Lower leg skin (tissue), 4 donors: ENCODE measurements around the gene CHST15. TPM values are rescaled to one million over a fixed set of nuclear protein-coding genes. Genes with fewer than 3 reads are reported as not detected.

Experiments
- DNase-seq, 2 donors: peaks; one replicate each; pipeline ENCODE4 v3.0.0-alpha.2; 2019; ENCODE audit warnings: low spot score in 2 of 2
- H3K4me3 ChIP-seq: fragments of 200-600 bp; sonication (generic); 2 replicates; pipeline ENCODE4 v1.5.1; 2017; ENCODE audit warnings: mild to moderate bottlenecking, low read depth; ENCODE audit not compliant: poor library complexity, severe bottlenecking
- POLR2A ChIP-seq, 2 donors: fragments of 450-650 bp; IDR thresholded peaks; one replicate each; pipeline ENCODE4 v1.6.1; 2016 to 2017; ENCODE audit warnings: antibody characterized with exemption in 2 of 2, mild to moderate bottlenecking in 1 of 2, moderate library complexity in 1 of 2
- WGBS, 2 donors: methylation state at CpG; one replicate each; pipeline ENCODE4 v1.1.5; 2018; 5-methylcytosine and 5-hydroxymethylcytosine counted together
- intact Hi-C: fragments of 100-400 bp; cut with DNase I; formaldehyde crosslinking; loops from one replicate; pipeline ENCODE4 v1.15.0; 2023; ENCODE audit warnings: low total_unique reads
- total RNA-seq, 4 donors: library from RNA; depleted of rRNA; stranded (reverse); fragments of >200 nt; gene quantifications; one replicate each; pipeline ENCODE4 v1.1.0, GENCODE V29; 2016
- TF ChIP-seq, protein P1 (sequence below), 3 donors: fragments of 450-650 bp; IDR thresholded peaks; one replicate each; pipeline ENCODE4 v1.5.1; 2016; ENCODE audit warnings: antibody characterized with exemption in 3 of 3, mild to moderate bottlenecking in 3 of 3, moderate library complexity in 2 of 3

CHST15 gene
- total RNA-seq, 4 donors from 2014 or later: 17.6 to 29.8 (median 19.4) TPM

DNA sequence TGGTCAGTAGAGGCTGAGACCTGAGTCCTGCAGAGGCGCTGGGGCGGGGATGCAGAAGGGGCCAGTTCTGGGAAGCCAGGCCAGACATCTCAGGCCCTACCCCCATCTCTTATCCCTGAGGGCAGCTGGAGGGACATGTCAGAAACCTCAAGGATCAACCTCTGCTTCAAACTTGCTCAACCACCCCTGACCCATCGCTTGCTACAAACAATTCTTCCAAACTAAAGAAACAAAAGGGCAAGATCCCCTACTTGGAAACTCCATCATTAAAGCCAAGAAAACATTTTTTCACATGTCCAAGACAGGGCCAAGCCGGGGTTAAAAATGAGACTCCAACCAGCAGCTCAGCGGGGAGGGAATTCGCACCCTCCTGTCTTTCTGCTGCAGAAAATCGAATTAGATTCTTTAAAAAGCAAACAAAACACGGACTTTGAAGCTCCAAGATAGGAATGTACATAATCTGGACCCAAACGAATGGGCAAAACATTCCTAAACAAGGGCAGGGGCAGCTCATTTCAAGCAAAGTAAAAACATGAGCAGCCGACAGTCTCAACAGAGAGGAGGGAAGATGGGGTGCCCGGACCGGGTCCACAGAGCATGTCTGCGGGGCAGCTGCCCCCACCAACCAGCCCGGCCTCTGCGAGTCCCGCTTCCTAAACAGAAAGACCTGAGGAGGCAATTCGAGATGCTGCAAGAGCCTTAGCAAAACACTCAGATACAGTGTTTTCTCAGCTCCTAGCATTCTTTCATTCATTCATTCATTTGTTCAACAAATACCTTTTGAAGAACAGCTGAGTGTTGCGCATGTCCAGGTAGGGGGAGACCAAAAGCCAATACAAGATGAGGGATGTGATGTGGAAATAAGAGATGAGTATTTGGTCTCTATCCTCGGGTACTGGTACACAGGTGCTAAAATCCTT lies 44.8 kb downstream of the CHST15 start:
- 86 to 87% methylated on average over 19 of the region's 19 CpGs for WGBS, 2 donors
- DNase-seq: no peak
- H3K4me3 ChIP-seq: no peak overlapping the region
- no peak for TF ChIP-seq POLR2A (IDR thresholded peaks at IDR 0.05)
- intact Hi-C loops: loop anchor here (2.0 to 5.0 kb wide), 2 partner anchors 44 to 1519 kb away; no protein-coding TSS in a partner anchor

DNA sequence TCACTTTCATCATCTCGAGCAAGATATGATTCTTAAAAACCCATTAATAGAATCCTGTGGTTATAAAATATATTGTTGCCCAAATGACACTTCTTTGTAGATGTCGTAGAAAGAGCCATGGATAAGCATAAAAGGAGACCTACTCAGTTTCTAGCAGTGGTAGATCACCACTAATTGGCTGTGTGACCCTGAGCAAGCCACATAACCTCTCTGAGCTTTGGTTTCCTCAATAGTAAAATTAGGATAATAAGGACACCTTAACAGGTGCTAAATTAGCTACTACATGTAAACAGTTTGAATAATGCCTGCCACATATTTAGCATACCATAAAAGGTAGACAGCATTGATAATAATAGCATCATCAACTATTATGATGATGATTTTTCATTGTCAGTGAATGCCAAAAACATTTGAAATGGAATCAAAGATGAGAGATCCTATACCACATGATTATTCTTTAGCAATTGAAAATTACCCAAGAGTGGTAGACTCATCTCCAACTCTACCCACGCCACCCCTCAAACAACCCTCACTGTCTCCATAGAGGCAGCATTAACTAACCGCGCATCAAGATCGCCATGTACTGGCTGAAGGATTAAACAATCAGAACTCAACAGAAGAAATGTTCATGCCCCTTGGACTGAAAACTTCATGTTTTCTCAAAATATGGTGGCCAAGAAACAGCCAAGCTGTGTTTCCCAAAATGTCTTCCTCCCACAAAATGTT lies 45.8 kb downstream of the CHST15 start:
- TF ChIP-seq POLR2A (IDR thresholded peaks at IDR 0.05): no peak
- TF ChIP-seq, protein P1, sequence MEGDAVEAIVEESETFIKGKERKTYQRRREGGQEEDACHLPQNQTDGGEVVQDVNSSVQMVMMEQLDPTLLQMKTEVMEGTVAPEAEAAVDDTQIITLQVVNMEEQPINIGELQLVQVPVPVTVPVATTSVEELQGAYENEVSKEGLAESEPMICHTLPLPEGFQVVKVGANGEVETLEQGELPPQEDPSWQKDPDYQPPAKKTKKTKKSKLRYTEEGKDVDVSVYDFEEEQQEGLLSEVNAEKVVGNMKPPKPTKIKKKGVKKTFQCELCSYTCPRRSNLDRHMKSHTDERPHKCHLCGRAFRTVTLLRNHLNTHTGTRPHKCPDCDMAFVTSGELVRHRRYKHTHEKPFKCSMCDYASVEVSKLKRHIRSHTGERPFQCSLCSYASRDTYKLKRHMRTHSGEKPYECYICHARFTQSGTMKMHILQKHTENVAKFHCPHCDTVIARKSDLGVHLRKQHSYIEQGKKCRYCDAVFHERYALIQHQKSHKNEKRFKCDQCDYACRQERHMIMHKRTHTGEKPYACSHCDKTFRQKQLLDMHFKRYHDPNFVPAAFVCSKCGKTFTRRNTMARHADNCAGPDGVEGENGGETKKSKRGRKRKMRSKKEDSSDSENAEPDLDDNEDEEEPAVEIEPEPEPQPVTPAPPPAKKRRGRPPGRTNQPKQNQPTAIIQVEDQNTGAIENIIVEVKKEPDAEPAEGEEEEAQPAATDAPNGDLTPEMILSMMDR (IDR thresholded peaks at IDR 0.05): no peak
- 93 to 96% methylated on average over 6 of the region's 6 CpGs for WGBS, 2 donors
- H3K4me3 ChIP-seq: no peak overlapping the region
- DNase-seq: no peak
- intact Hi-C loops: loop anchor here (2.0 to 5.0 kb wide), 2 partner anchors 43 to 1520 kb away; no protein-coding TSS in a partner anchor

DNA sequence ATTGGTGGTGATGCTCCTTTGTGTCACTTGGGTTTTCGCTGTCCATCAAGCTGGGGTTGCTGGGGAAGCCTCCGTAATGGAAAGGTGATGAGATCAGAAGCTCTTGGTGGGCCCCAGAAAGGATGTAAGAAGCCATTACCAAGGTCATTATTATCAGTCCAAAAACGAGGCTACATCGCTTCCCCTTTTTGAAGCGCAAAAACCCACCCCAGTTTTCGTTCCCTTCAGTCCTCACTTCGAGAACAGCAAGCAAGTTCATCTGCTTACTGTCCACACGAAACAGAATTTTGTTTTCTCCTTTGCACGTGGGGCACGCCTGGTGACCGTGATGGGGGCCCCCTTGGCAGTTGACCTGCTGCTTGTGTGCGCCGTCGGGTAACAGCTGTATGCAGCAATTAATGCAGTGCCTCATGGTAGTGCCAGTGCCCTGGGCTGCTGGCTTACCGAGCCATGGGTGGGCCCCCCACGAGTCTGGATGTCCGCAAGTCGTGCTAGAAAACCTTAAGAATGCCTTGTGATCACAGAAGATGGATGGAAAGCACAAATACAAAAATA lies 47.5 kb downstream of the CHST15 start:
- no peak overlapping the region for H3K4me3 ChIP-seq
- no peak for DNase-seq
- TF ChIP-seq POLR2A (IDR thresholded peaks at IDR 0.05): no peak
- TF ChIP-seq, protein P1 (IDR thresholded peaks at IDR 0.05): no peak
- intact Hi-C loops: loop anchor here (5.0 kb wide), 1 partner anchor 1521 kb away; no protein-coding TSS in a partner anchor
- 89 to 92% methylated on average over 18 of the region's 18 CpGs for WGBS, 2 donors

DNA sequence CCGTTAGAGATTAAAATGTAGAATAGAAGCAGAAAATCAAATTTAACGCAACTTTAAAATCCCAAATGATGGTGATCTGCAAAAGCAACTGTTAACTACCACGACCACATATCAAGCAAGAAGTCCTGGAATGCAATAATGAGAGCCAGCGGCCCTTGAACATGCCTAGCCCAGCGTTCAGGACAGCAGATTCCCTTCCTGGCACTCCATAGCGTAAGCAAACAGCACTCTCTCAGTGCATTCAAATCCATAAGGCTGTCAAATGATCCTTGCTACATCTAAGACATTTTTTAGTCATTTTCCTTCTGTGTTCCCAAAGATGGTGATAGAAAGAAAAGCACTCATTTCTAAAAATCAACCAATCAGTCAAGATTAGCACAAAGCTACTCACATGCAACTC lies 48.1 kb downstream of the CHST15 start:
- H3K4me3 ChIP-seq: no peak overlapping the region
- intact Hi-C loops: loop anchor here (5.0 kb wide), 1 partner anchor 1522 kb away; no protein-coding TSS in a partner anchor
- TF ChIP-seq, protein P1 (IDR thresholded peaks at IDR 0.05): no peak
- TF ChIP-seq POLR2A (IDR thresholded peaks at IDR 0.05): no peak
- WGBS, 2 donors: 81 to 85% methylated on average over 6 of the region's 6 CpGs
- DNase-seq: no peak

DNA sequence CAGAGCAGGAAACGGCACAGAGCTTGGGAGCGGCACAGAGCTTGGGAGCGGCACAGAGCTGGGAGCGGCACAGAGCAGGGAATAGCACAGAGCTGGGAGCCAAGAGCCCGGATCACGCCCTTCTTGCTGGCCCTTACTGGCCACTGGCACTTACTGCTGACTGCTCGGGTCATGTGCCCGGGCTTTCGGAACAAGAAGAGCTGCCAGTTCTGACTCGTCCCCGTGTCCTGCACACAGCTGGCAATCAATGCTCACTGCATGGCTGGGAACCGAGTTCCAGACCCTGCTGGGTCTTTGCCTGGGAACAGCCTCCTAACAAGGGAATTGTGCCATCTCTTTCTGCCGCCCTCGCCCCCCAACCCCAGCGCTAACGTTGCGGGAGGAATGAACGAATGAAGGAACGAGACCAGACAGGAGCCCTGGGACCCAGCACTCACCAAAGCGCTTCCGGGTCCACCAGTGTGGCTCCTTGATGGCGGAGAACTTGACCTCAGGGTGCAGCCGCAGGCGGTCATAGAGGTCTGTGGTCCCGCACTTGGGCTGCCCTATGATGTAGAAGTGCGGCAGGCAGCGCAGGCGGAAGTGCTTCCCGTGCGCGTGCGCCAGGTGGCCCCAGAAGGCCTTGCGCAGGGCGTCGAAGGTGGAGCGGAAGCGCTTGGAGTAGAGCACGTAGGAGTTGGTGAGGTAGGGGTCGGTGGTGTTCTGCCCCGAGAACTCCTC lies 49.1 kb downstream of the CHST15 start:
- TF ChIP-seq, protein P1 (IDR thresholded peaks at IDR 0.05): no peak
- TF ChIP-seq POLR2A (IDR thresholded peaks at IDR 0.05): no peak
- intact Hi-C loops: no loop called here
- DNase-seq: no peak
- 93 to 94% methylated on average over 40 of the region's 40 CpGs for WGBS, 2 donors
- H3K4me3 ChIP-seq: no peak overlapping the region
